Transverse colon (tissue), 4 donors: ENCODE data around the gene PRKG1. TPM values are rescaled to one million over a fixed set of nuclear protein-coding genes. Genes with fewer than 3 reads are reported as not detected.

Source experiments
- DNase-seq: peaks from one replicate; pipeline ENCODE4 v3.0.0-alpha.2; 2019
- H3K27ac ChIP-seq, 4 donors: fragments of 200-600 bp; sonication (generic); 2 replicates each; pipeline ENCODE4 v1.5.1; 2016 to 2018; ENCODE audit warnings: inconsistent platforms in 4 of 4
- H3K27me3 ChIP-seq: fragments of 200-600 bp; sonication (generic); 2 replicates; pipeline ENCODE4 v1.5.1; 2017; ENCODE audit warnings: inconsistent platforms
- H3K36me3 ChIP-seq, 4 donors: fragments of 200-600 bp; sonication (generic); 2 replicates each; pipeline ENCODE4 v1.5.1; 2017 to 2019; ENCODE audit warnings: inconsistent platforms in 4 of 4
- H3K4me1 ChIP-seq, 4 donors: fragments of 200-600 bp; sonication (generic); 2 replicates each; pipeline ENCODE4 v1.5.1; 2017 to 2020; ENCODE audit warnings: inconsistent platforms in 4 of 4
- H3K4me3 ChIP-seq, 4 donors: fragments of 200-600 bp; sonication (generic); 1 replicate in 1 of 4; 2 replicates in 3 of 4; pipeline versions ENCODE4 v1.5.1 to v1.6.1; 2017 to 2019; ENCODE audit warnings: inconsistent platforms in 4 of 4
- H3K9me3 ChIP-seq, 2 donors: fragments of 200-600 bp; sonication (generic); 2 replicates each; pipeline ENCODE4 v1.5.1; 2017 to 2019; ENCODE audit warnings: inconsistent platforms in 2 of 2
- EP300 ChIP-seq: sonication (generic); formaldehyde crosslinking; IDR thresholded peaks from one replicate; pipeline ENCODE4 v1.6.1; 2017; ENCODE audit warnings: antibody characterized with exemption, low read depth
- POLR2A ChIP-seq: fragments of 450-650 bp; IDR thresholded peaks from one replicate; pipeline ENCODE4 v1.6.1; 2016; ENCODE audit warnings: antibody characterized with exemption, mild to moderate bottlenecking, moderate library complexity
- POLR2AphosphoS5 ChIP-seq, 3 donors: sonication (generic); formaldehyde crosslinking; IDR thresholded peaks; one replicate each; pipeline ENCODE4 v1.6.1; 2016; ENCODE audit warnings: antibody characterized with exemption in 3 of 3
- WGBS, 2 donors: methylation state at CpG; one replicate each; pipeline ENCODE4 v1.1.5; 2018; ENCODE audit warnings: low coverage in 1 of 2; 5-methylcytosine and 5-hydroxymethylcytosine counted together
- in situ Hi-C, 4 donors: fragments of 200-750 bp; cut with MboI; loops; one replicate each; pipeline versions ENCODE4 v1.15.0 to v1.15.1; 2017; ENCODE audit warnings: low sequenced_read_pairs in 3 of 4, low pct_ligation_motif_present in 1 of 4, low pct_unique_long_range_greater_than_20kb in 1 of 4
- intact Hi-C: fragments of 100-400 bp; cut with DNase I; formaldehyde crosslinking; loops from one replicate; pipeline ENCODE4 v1.15.1; 2023; ENCODE audit warnings: low total_unique reads
- total RNA-seq, 4 donors: library from RNA; depleted of rRNA; stranded (reverse); fragments of >200 nt; gene quantifications; one replicate each; pipeline ENCODE4 v1.1.0, GENCODE V29; 2016
- TF ChIP-seq, protein P1 (sequence below), 5 experiments: fragments of 200-600 bp in 3 of 5; fragments of 450-650 bp in 2 of 5; sonication (generic) in 3 of 5; IDR thresholded peaks; 1 replicate in 2 of 5; 2 replicates in 3 of 5; pipeline ENCODE4 v1.5.1; 2016 to 2017; ENCODE audit warnings: antibody characterized with exemption in 5 of 5, inconsistent platforms in 3 of 5, mild to moderate bottlenecking in 2 of 5, moderate library complexity in 1 of 5

Gene PRKG1
- total RNA-seq, 4 donors from 2014 or later = 17.6 to 30.6 (median 26.9) TPM

- peaks cover 0 to 8% of the 10 kb centered on the region in 2 donors for H3K9me3 ChIP-seq
- no peak overlapping the region for H3K27ac ChIP-seq
- H3K27me3 ChIP-seq = no peaks in the 10 kb centered on the region
- DNase-seq = no peak
- H3K36me3 ChIP-seq = no peaks in the 10 kb centered on the region
- WGBS, 2 donors = 88 to 100% methylated on average over 1 of the region's 1 CpG
- H3K4me1 ChIP-seq = no peaks in the 10 kb centered on the region
- TF ChIP-seq POLR2A = no peak
- TF ChIP-seq, protein P1, sequence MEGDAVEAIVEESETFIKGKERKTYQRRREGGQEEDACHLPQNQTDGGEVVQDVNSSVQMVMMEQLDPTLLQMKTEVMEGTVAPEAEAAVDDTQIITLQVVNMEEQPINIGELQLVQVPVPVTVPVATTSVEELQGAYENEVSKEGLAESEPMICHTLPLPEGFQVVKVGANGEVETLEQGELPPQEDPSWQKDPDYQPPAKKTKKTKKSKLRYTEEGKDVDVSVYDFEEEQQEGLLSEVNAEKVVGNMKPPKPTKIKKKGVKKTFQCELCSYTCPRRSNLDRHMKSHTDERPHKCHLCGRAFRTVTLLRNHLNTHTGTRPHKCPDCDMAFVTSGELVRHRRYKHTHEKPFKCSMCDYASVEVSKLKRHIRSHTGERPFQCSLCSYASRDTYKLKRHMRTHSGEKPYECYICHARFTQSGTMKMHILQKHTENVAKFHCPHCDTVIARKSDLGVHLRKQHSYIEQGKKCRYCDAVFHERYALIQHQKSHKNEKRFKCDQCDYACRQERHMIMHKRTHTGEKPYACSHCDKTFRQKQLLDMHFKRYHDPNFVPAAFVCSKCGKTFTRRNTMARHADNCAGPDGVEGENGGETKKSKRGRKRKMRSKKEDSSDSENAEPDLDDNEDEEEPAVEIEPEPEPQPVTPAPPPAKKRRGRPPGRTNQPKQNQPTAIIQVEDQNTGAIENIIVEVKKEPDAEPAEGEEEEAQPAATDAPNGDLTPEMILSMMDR (IDR thresholded peaks at IDR 0.05) = no peak
- TF ChIP-seq EP300 = no peak
- no peak for TF ChIP-seq POLR2AphosphoS5 (IDR thresholded peaks at IDR 0.05)
- no peak overlapping the region for H3K4me3 ChIP-seq
- in situ Hi-C loops = no loop called here
- intact Hi-C loops = no loop called here
These were observed 1098.3 kb downstream of the PRKG1 start for GRCh38 chr10:52172581-52172980.

GRCh38 chr10:52185256-52185655, 1111.0 kb downstream of the PRKG1 start:
- in situ Hi-C loops (no loop called here), intact Hi-C loops (no loop called here)
- Histone ChIP-seq H3K4me3 (no peak overlapping the region), H3K27ac (no peak overlapping the region), H3K27me3 (no peaks in the 10 kb centered on the region), H3K9me3 (no peaks in the 10 kb centered on the region), H3K36me3 (no peaks in the 10 kb centered on the region), H3K4me1 (peaks cover 0 to 5% (median 0%) of the 10 kb centered on the region in 4 donors)
- TF ChIP-seq POLR2AphosphoS5 (IDR thresholded peaks at IDR 0.05) (no peak), POLR2A (no peak), EP300 (no peak)
- TF ChIP-seq, protein P1 (IDR thresholded peaks at IDR 0.05) = no peak
- DNase-seq = no peak

- H3K4me3 ChIP-seq = no peak overlapping the region
- H3K4me1 ChIP-seq = peaks cover 0 to 5% (median 0%) of the 10 kb centered on the region in 4 donors
- H3K27me3 ChIP-seq = no peaks in the 10 kb centered on the region
- TF ChIP-seq POLR2AphosphoS5 (IDR thresholded peaks at IDR 0.05) (no peak), POLR2A (no peak), EP300 (no peak)
- TF ChIP-seq, protein P1 (IDR thresholded peaks at IDR 0.05) = no peak
- WGBS, 2 donors = 30 to 37% methylated on average over 3 of the region's 3 CpGs
- no peaks in the 10 kb centered on the region for H3K9me3 ChIP-seq
- no peaks in the 10 kb centered on the region for H3K36me3 ChIP-seq
- in situ Hi-C loops = no loop called here
- intact Hi-C loops = no loop called here
- DNase-seq = no peak
- no peak overlapping the region for H3K27ac ChIP-seq
These were observed 1113.4 kb downstream of the PRKG1 start for GRCh38 chr10:52187521-52188258.

- Histone ChIP-seq H3K4me1 (peaks cover 0 to 5% (median 0%) of the 10 kb centered on the region in 4 donors), H3K36me3 (no peaks in the 10 kb centered on the region), H3K27me3 (no peaks in the 10 kb centered on the region), H3K4me3 (no peak overlapping the region), H3K27ac (no peak overlapping the region), H3K9me3 (no peaks in the 10 kb centered on the region)
- TF ChIP-seq EP300 (no peak), POLR2A (no peak)
- TF ChIP-seq, protein P1 (IDR thresholded peaks at IDR 0.05) = no peak
- in situ Hi-C loops (no loop called here), intact Hi-C loops (no loop called here)
- WGBS, 2 donors = 89 to 91% methylated on average over 1 to 5 of the region's 5 CpGs
- no peak for DNase-seq
These were observed 1116.8 kb downstream of the PRKG1 start for GRCh38 chr10:52191049-52191448.
